Frontal cortex (tissue), 4 donors: ENCODE measurements around the gene RPS27A. TPM values are rescaled to one million over a fixed set of nuclear protein-coding genes. Genes with fewer than 3 reads are reported as not detected.
"Not testable (repeated sequence)": the region's sequence is repeated elsewhere in the genome, so short reads cannot be mapped to it uniquely, and the experiment has no call there.

Experiments
- DNase-seq, 2 donors: peaks; one replicate each; pipeline ENCODE4 v3.0.0; 2012; ENCODE audit warnings: low spot score in 2 of 2
- FAIRE-seq: peaks from 2 replicates; lab custom pipeline; 2012; peaks lifted over from hg19 to GRCh38; lab: Jason Lieb, UNC
- total RNA-seq: library from RNA; depleted of rRNA; stranded (reverse); fragments of >200 nt; gene quantifications from one replicate; pipeline ENCODE4 v1.2.3, GENCODE V29; 2014
- donor health status: control.
- donor health status: control.
- donor health status: control.

The RPS27A gene
- total RNA-seq, result 726 TPM

DNA sequence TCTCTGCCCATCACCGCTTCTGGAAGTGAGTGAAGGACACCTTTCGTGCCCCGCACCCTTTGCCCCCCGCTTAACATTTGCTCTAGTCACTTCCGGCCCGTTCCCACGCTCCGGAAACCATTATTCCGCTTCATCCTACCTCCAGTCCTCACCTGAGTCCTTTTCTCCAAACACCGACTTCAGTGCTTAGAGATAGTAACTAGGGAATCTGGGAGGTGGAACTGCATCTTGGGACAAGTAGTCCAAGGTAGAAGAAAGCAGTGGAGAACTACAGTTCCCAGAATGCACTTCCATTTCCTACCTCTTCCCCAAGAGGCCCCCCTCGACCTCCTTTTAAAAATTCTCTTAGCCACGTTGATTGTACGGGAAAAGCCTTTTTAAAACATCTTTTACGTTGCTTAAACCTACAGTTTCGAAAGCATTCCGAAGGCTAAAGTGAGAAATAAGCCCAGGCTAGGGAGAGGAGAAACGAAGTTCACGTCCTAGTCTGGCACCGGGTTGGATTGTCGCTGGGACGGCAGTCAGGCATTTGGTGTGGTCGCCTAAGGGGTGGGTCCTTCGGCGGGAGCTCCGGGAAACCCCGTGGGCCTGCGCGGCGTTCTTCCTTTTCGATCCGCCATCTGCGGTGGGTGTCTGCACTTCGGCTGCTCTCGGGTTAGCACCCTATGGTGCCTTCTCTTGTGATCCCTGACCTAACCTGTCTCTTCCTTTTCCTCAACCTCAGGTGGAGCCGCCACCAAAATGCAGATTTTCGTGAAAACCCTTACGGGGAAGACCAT is at the start of gene RPS27A, which contains the start of gene CLHC1:
Gene RPS27A, plus strand, starts transcription at position 605 of the 779 bp plus-strand sequence. Its CDS starts 137 bp downstream, at position 742.
Gene CLHC1, minus strand, starts transcription at position 210 of the 779 bp plus-strand sequence. CDS start 9,882 bp downstream, outside the sequence.
- peak; percentile 75 to 77 for DNase-seq
- no peak for FAIRE-seq

DNA sequence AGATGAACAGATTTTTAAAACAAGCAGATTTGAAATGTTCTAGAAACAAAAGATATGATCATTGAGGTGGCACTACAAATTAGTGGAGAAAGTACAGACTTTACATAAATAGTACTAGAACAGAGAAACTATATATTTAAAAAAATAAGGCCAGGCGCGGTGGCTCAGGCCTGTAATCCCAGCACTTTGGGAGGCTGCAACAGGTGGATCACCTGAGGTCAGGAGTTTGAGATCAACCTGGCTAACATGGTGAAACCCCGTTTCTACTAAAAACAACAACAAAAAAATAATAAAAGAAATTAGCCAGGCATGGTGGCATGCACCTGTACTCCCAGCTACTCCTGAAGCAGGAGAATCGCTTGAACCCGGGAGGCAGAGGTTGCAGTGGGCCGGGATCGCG is 45.7 kb upstream of the RPS27A start:
- FAIRE-seq, DNase-seq: not testable (repeated sequence)

- FAIRE-seq, DNase-seq: not testable (repeated sequence)
These were observed 40.6 kb upstream of the RPS27A start for GRCh38 chr2:55191888-55192287.

GRCh38 chr2:55196526-55196925 is 36.0 kb upstream of the RPS27A start:
- no peak for DNase-seq
- FAIRE-seq, result no peak

- DNase-seq (no peak), FAIRE-seq (no peak)
These were observed 32.1 kb upstream of the RPS27A start for GRCh38 chr2:55200416-55200815.

DNA sequence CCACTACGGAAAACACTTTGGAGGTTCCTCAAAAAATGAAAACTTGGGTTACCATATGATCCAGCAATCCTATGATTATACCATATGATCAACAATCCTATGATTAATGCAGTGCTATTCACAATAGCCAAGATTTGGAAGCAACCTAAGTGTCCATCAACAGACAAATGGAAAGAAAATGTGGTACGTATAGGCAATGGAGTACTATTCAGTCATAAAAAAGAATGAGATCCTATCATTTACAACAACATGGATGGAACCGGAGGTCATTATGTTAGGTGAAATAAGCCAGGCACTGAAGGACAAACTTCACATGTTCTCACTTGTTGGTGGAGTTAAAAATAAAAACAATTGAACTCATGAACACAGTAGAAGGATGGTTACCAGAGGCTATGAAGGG is 28.0 kb upstream of the RPS27A start:
- no peak for FAIRE-seq
- no peak for DNase-seq

- no peak for FAIRE-seq
These were observed 27.5 kb upstream of the RPS27A start for GRCh38 chr2:55204950-55205349.

DNA sequence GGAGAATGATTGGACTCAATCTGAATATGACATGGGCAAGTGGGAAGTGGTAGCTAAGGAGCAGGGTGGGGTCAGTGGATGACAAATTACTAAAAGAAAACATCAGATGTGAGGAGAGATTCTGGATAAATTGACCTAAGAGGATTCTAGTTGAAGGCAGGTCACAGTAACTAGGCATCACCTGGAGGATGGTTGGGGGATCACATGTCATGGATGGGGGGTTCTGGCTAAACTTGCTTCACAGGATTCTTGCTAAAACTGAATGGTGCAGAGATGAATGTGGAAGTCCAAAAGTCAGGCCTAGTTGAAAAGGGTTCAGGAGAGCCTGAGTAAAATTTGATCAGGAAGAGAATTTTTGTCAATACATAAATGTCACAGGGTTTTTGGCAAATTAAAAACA is 18.7 kb upstream of the RPS27A start:
- no peak for FAIRE-seq
- DNase-seq, result no peak

More at GRCh38 chr2:55204950-55205349, 27.5 kb upstream of the RPS27A start:
- no peak for DNase-seq

- no peak for FAIRE-seq
- no peak for DNase-seq
These were observed 8.3 kb upstream of the RPS27A start for GRCh38 chr2:55223958-55224760.

GRCh38 chr2:55224761-55225261 is 7.7 kb upstream of the RPS27A start:
- no peak for DNase-seq

DNA sequence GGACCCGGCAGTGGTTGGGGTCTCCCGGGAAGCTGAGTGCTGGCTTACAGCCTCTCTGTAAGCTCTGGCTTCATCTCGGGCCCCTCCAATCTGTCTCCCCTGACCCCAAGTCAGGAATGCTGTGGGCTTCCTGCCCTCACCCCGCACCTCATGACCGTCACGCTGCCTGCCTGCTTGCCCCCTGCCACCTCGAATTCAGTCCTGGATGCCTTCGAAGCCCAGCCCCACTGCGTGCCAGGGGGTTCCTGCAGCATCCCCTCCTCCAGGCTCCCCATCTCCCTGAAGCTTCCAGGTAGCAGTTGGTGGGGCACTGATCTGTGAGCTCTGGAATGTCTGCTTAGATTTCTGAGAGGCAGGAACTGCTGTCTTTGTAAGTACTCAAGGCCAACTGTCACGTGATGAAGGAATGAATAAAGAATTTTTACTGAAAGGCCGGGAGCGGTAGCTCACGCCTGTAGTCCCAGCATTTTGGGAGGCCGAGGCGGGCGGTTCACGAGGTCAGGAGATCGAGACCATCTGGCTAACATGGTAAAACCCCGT is 6.9 kb upstream of the RPS27A start:
- DNase-seq, result no peak
- no peak for FAIRE-seq

More at GRCh38 chr2:55224761-55225261, 7.7 kb upstream of the RPS27A start:
- no peak for FAIRE-seq

GRCh38 chr2:55227437-55228225 is 4.9 kb upstream of the RPS27A start:
- DNase-seq, FAIRE-seq: not testable (repeated sequence)

- FAIRE-seq, result no peak
- DNase-seq, result no peak
These were observed 4.3 kb upstream of the RPS27A start for GRCh38 chr2:55228226-55228563.

- FAIRE-seq, result no peak
- no peak for DNase-seq
These were observed 3.3 kb upstream of the RPS27A start for GRCh38 chr2:55229221-55229620.

DNA sequence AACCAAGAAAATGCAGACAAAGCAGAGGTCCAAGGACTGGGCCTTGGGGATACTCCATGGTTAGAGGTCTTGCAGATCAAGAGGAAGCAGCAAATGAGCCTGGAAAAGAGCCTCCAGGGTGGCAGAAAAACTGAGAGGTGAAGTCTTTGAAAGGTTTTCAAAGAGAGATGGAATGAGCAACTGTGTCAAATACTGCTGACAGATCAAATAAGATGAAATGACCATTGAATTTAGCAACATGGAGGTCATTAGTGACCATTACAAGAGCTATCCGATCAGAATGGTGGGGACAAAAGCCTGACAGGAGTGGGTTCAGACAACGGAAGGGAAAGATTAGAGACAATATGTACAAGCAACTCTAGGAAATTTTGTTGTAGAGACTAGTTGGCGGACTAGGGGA is 1.9 kb upstream of the RPS27A start:
- FAIRE-seq (no peak), DNase-seq (no peak)

GRCh38 chr2:55231546-55232083 is 873 bp upstream of the RPS27A start:
- DNase-seq (peak in 1 of 2 donors; percentile 14), FAIRE-seq (no peak)

GRCh38 chr2:55232863-55233657 is 572 bp downstream of the RPS27A start:
- FAIRE-seq (no peak), DNase-seq (peak in 1 of 2 donors; percentile 27)

GRCh38 chr2:55233658-55233940 is 1.1 kb downstream of the RPS27A start:
- FAIRE-seq, result no peak
- DNase-seq, result no peak
